ENCODE results near the gene MUS81. TPM values are rescaled to one million over a fixed set of nuclear protein-coding genes. Genes with fewer than 3 reads are reported as not detected.

Gene MUS81
- total RNA-seq, 2 donors from 2014 or later = 51.0 to 64.5 TPM

GRCh38 chr11:65870706-65871681, 10.8 kb downstream of the MUS81 start:
- no peaks in the 10 kb centered on the region for H3K27me3 Mint-ChIP-seq (ENCODE audit: insufficient read depth)
- no peaks in the 10 kb centered on the region for H3K4me1 ChIP-seq (ENCODE audit: control insufficient read depth, insufficient read depth, low read length)
- H3K27ac Mint-ChIP-seq = no peak overlapping the region
- peaks cover 9% of the 10 kb centered on the region for H3K4me1 Mint-ChIP-seq
- no peaks in the 10 kb centered on the region for H3K27me3 ChIP-seq (ENCODE audit: control insufficient read depth, insufficient read depth, low read length, poor library complexity, severe bottlenecking)
- no peaks in the 10 kb centered on the region for H3K9me3 Mint-ChIP-seq
- no peak overlapping the region for H3K27ac ChIP-seq (ENCODE audit: low read depth, low read length)
- peak overlapping the region; percentile 41 for H3K9ac ChIP-seq (ENCODE audit: extremely low read depth, low read length, poor library complexity, severe bottlenecking)
- 90 to 91% methylated on average over 13 to 24 of the region's 24 CpGs for WGBS, 2 experiments (ENCODE audit: insufficient coverage in 1 of 2, insufficient read length in 1 of 2)
- H3K36me3 Mint-ChIP-seq (ENCODE audit: low read depth) = peaks cover 33% of the 10 kb centered on the region
- no peak for DNase-seq
- no peak for TF ChIP-seq CTCF (conservative IDR thresholded peaks at IDR 0.05)
- peak overlapping the region; percentile 76 for H3K4me3 ChIP-seq (ENCODE audit: low read length)
- peak overlapping the region; percentile 85 for H3K4me3 Mint-ChIP-seq
- H3K9me3 ChIP-seq (ENCODE audit: control insufficient read depth, low read length) = no peaks in the 10 kb centered on the region
- H3K36me3 ChIP-seq (ENCODE audit: control insufficient read depth, insufficient read depth, low read length) = peaks cover 33% of the 10 kb centered on the region

DNA sequence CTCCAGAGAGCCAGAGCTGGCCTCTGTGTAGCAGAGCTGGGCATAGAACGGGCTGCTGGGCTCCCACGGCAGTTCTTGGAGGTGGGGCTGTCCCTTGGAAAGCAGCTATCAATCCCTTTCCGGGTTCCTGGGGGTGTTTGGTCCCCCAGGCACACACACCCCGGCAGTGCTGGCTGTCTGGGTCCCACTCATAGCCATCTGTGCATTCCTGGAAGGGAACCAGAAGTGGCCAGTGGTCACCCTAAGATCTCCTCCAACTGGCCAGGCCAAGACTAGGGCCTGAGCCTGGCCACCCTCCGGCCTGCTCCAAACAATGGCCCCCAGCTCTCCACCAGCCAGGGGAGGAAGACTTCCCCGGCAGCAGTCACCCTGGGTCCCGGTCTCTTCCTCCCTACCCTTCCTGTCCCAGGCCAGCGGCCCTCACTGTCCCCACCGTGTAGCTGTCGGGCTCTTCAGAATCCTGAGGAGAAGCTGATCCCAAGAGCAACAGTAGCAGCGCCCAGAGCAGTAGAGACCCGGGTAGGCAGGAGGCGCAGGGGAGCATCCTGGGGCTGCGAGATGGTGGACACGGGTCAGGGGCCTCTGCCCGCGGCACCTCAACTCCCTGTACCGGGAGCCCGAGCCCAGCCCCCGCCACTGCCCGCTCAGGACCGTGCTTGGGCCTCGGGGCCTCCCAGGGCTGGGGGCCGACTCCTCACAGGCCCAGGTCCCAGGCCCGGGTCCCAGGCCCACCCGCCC, 11.7 kb downstream of the MUS81 start:
- H3K9me3 Mint-ChIP-seq = no peaks in the 10 kb centered on the region
- Histone ChIP-seq H3K36me3 (ENCODE audit: control insufficient read depth, insufficient read depth, low read length) (peaks cover 26% of the 10 kb centered on the region), H3K4me1 (ENCODE audit: control insufficient read depth, insufficient read depth, low read length) (no peaks in the 10 kb centered on the region), H3K9ac (ENCODE audit: extremely low read depth, low read length, poor library complexity, severe bottlenecking) (peak overlapping the region; percentile 41), H3K4me3 (ENCODE audit: low read length) (peak overlapping the region; percentile 76), H3K27ac (ENCODE audit: low read depth, low read length) (no peak overlapping the region), H3K9me3 (ENCODE audit: control insufficient read depth, low read length) (no peaks in the 10 kb centered on the region), H3K27me3 (ENCODE audit: control insufficient read depth, insufficient read depth, low read length, poor library complexity, severe bottlenecking) (no peaks in the 10 kb centered on the region)
- peaks cover 9% of the 10 kb centered on the region for H3K4me1 Mint-ChIP-seq
- peak overlapping the region; percentile 85 for H3K4me3 Mint-ChIP-seq
- DNase-seq = peak; percentile 83
- WGBS, 2 experiments (ENCODE audit: insufficient coverage in 1 of 2, insufficient read length in 1 of 2) = 40 to 70% methylated on average over 7 to 26 of the region's 26 CpGs
- peak; percentile 50 for TF ChIP-seq CTCF (conservative IDR thresholded peaks at IDR 0.05)
- no peaks in the 10 kb centered on the region for H3K27me3 Mint-ChIP-seq (ENCODE audit: insufficient read depth)
- H3K27ac Mint-ChIP-seq = peak overlapping the region; percentile 80
- peaks cover 28% of the 10 kb centered on the region for H3K36me3 Mint-ChIP-seq (ENCODE audit: low read depth)

DNA sequence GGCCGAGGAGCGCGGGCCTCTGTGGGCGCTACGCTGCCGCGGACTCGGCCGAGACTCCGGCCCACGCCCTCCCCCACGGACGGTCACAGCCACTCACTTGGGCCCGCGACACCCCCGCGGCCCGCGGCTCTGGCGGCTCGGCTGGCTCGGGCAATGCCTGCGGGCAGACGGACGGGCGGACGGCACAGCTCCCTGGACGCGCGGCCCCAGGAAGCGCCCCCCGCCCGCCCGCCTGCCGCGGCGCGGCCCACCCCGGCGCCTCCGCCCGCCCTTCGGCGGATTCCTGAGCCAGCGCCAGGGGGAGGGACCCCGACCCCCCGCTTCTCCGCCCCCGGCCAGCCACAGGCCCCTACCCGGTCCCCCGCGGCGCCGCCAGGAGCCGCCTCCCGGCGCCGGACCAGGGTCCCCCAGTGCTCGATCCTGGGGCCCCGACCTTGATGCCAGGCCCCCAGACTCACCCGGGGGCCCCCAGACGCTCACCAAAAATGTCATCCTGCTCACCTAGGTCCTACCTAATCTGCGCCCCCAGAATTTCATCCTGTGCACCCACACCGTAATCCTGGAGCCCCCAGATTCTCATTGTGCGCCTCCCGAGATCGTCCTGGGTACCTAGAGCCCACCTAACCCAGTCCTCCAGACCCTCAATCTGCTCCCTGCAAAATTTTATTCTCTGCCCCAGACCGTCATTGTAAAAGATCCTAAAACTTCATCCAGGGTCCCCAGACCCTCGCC, 12.5 kb downstream of the MUS81 start, which contains the start of gene EFEMP2:
EFEMP2 (minus strand) TSS at position 215 of the 732 bp plus-strand sequence. CDS start 446 bp downstream, outside the sequence.
- H3K4me1 ChIP-seq (ENCODE audit: control insufficient read depth, insufficient read depth, low read length) = no peaks in the 10 kb centered on the region
- Mint-ChIP-seq H3K36me3 (ENCODE audit: low read depth) (peaks cover 24% of the 10 kb centered on the region), H3K9me3 (no peaks in the 10 kb centered on the region), H3K4me3 (peak within 1 kb of the TSS; percentile 85), H3K27ac (peak within 1 kb of the TSS; percentile 87), H3K27me3 (ENCODE audit: insufficient read depth) (peaks cover 5% of the 10 kb centered on the region), H3K4me1 (peaks cover 5% of the 10 kb centered on the region)
- no peaks in the 10 kb centered on the region for H3K27me3 ChIP-seq (ENCODE audit: control insufficient read depth, insufficient read depth, low read length, poor library complexity, severe bottlenecking)
- H3K36me3 ChIP-seq (ENCODE audit: control insufficient read depth, insufficient read depth, low read length) = peaks cover 19% of the 10 kb centered on the region
- 2 to 3% methylated on average over 18 to 69 of the region's 69 CpGs for WGBS, 2 experiments (ENCODE audit: insufficient coverage in 1 of 2, insufficient read length in 1 of 2)
- H3K9ac ChIP-seq (ENCODE audit: extremely low read depth, low read length, poor library complexity, severe bottlenecking) = peak within 1 kb of the TSS; percentile 44
- H3K9me3 ChIP-seq (ENCODE audit: control insufficient read depth, low read length) = no peaks in the 10 kb centered on the region
- peak within 1 kb of the TSS; percentile 94 for H3K4me3 ChIP-seq (ENCODE audit: low read length)
- DNase-seq = no peak
- H3K27ac ChIP-seq (ENCODE audit: low read depth, low read length) = no peak within 1 kb of the TSS
- TF ChIP-seq CTCF (conservative IDR thresholded peaks at IDR 0.05) = no peak

Measured in endodermal cell (in vitro differentiated cells).